ENCODE measurements around the gene SRL. TPM values are rescaled to one million over a fixed set of nuclear protein-coding genes. Genes with fewer than 3 reads are reported as not detected.

Gene SRL
- total and polyA plus RNA-seq, 2 of the 13 experiments (the other 11 are each of a cell fraction or from before 2014, with no cell fraction given): 0.05 TPM; not detected in 1

GRCh38 chr16:4253394-4254150 lies 11.7 kb upstream of the SRL start (continued):
- peak; percentile 47; the same call in 1 of the 2 replicates for TF ChIP-seq ARNTL (CRISPR knock-in tag; IDR thresholded peaks at IDR 0.05)
- TF ChIP-seq TIGD3 (CRISPR knock-in tag; IDR thresholded peaks at IDR 0.05; ENCODE audit: borderline replicate concordance): no peak
- no peak for TF ChIP-seq HOMEZ (CRISPR knock-in tag; IDR thresholded peaks at IDR 0.05; ENCODE audit: low read depth)
- peak; percentile 22; the same call in 1 of the 2 replicates for TF ChIP-seq CSRNP1 (CRISPR knock-in tag; IDR thresholded peaks at IDR 0.05)
- peak; percentile 80 for TF ChIP-seq IKZF4 (CRISPR knock-in tag; IDR thresholded peaks at IDR 0.05; ENCODE audit: borderline replicate concordance, low read depth, not compliant biosample characterization)
- TF ChIP-seq PTBP1 (IDR thresholded peaks at IDR 0.05; ENCODE audit: low read depth, low read length, poor library complexity, severe bottlenecking): no peak
- no peak for TF ChIP-seq ZNF713 (CRISPR knock-in tag; IDR thresholded peaks at IDR 0.05)
- TF ChIP-seq POLR2G (IDR thresholded peaks at IDR 0.05; ENCODE audit: low read depth, low read length): peak; percentile 98
- peak; percentile 54; the same call in 1 of the 2 replicates for TF ChIP-seq ZSCAN12 (CRISPR knock-in tag; IDR thresholded peaks at IDR 0.05)
- TF ChIP-seq CEBPB (IDR thresholded peaks at IDR 0.05; ENCODE audit: borderline replicate concordance, low read depth, low read length): no peak
- peak; percentile 52 for TF ChIP-seq ERF (CRISPR knock-in tag; IDR thresholded peaks at IDR 0.05)
- no peak for TF ChIP-seq PRPF4 (IDR thresholded peaks at IDR 0.05; ENCODE audit: low read depth, low read length, poor library complexity, severe bottlenecking)
- peak; percentile 61; the same call in 1 of the 2 replicates for TF ChIP-seq CCDC6 (CRISPR knock-in tag; IDR thresholded peaks at IDR 0.05)
- no peak for TF ChIP-seq ZNF432 (CRISPR knock-in tag; IDR thresholded peaks at IDR 0.05; ENCODE audit: borderline replicate concordance)
- TF ChIP-seq THAP7 (CRISPR knock-in tag; IDR thresholded peaks at IDR 0.05): 0 out of 2 replicates have a peak, but pooled peaks have one; percentile 70
- TF ChIP-seq ZNF563 (CRISPR knock-in tag; IDR thresholded peaks at IDR 0.05): peak; percentile 90; the same call in 1 of the 2 replicates

Data from HepG2 (cell line).